ENCODE measurements around the gene DOP1B. TPM values are rescaled to one million over a fixed set of nuclear protein-coding genes. Genes with fewer than 3 reads are reported as not detected.

DOP1B gene, protein sequence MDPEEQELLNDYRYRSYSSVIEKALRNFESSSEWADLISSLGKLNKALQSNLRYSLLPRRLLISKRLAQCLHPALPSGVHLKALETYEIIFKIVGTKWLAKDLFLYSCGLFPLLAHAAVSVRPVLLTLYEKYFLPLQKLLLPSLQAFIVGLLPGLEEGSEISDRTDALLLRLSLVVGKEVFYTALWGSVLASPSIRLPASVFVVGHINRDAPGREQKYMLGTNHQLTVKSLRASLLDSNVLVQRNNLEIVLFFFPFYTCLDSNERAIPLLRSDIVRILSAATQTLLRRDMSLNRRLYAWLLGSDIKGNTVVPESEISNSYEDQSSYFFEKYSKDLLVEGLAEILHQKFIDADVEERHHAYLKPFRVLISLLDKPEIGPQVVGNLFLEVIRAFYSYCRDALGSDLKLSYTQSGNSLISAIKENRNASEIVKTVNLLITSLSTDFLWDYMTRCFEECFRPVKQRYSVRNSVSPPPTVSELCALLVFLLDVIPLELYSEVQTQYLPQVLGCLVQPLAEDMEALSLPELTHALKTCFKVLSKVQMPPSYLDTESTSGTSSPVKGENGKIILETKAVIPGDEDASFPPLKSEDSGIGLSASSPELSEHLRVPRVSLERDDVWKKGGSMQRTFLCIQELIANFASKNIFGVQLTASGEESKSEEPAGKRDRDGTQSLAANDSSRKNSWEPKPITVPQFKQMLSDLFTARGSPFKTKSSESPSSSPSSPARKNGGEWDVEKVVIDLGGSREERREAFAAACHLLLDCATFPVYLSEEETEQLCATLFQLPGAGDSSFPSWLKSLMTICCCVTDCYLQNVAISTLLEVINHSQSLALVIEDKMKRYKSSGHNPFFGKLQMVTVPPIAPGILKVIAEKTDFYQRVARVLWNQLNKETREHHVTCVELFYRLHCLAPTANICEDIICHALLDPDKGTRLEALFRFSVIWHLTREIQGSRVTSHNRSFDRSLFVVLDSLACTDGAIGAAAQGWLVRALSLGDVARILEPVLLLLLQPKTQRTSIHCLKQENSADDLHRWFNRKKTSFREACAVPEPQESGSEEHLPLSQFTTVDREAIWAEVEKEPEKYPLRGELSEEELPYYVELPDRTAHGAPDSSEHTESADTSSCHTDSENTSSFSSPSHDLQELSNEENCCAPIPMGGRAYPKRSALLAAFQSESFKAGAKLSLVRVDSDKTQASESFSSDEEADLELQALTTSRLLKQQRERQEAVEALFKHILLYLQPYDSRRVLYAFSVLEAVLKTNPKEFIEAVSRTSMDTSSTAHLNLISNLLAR (N-terminal part only)
- 7.4 and 10.7 TPM in 2 replicates for total RNA-seq

DNA sequence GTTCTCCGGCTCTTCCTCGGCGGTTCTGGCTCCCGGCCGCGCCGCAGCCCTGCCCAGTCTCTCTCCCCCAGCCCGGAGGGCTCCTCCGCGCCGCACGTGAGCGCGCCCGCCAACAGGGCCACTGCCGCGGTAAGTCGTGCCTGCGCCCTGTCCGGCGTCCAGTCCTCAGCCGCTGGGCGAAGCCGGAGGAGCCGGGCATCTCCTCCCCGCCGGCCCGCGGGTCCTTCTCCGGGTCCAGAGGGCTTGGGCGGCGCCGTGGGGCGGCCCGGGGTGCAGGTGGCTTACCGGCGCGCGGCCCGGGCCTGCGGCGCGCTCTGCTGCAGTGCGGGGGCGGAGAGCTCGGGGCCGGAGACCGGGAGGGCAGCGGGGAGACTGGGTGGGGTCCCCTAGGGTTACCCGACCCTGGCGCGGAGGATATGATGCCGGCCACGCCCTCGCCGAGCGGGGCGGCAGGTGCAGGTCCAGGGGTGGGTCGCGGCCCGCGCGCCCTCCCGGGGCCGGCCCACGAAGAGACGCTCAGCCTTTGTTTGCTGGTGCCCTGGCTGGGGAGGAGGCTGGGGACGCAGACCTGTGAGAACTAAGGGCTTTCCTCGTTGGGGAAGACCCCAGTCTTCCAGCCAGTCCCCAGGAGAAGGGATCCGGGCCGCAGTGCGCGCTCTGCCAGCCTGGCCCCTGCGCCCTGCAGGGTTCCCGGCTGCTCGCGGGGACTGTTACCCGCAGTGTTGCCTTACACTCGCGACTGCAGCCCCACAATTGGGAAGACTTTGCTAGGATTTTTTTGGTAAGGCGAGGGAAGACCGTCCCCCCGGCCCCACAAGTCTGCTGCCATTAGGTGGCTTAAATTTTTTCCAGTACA, at the start of gene DOP1B:
DOP1B (plus strand) TSS at position 10 of the 856 bp plus-strand sequence. CDS start 7,910 bp downstream, outside the sequence.

DNA sequence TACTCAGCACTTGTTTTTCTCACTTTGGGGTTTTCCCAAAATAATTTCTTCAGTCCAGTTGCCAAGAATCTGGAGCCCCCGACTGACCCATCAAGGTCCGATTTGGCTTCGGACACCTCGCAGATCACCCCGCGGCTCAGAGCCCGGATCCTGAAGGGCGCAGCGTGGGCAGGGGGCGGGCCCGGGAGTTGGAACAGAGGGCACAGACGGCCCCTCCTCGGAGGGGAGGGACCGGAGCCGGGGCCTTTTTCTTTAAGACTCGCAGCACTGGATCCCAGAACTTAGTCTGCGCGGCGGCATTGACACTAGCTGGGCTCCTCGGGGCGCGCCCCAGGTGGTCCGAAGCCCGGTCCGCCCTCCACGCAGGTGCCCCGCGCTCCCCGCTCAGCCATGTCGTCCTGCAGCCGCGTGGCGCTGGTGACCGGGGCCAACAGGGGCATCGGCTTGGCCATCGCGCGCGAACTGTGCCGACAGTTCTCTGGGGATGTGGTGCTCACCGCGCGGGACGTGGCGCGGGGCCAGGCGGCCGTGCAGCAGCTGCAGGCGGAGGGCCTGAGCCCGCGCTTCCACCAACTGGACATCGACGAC, 21.7 kb upstream of the DOP1B start, which contains the start of gene CBR3:
CBR3 (plus strand) TSS at position 277 of the 588 bp plus-strand sequence; CDS start at position 391, 114 bp downstream.

Other genes starting within 250 kb of the DOP1B start
- gene SETD4, start 96.3 kb upstream of the DOP1B start, total RNA-seq, result 13.6 and 16.6 TPM in 2 replicates
- gene CBR1, start 86.8 kb upstream of the DOP1B start, total RNA-seq, result 107 and 132 TPM in 2 replicates
- gene CBR3, start 21.7 kb upstream of the DOP1B start, total RNA-seq, result 19.5 and 35.6 TPM in 2 replicates
- 21.7 and 27.0 TPM in 2 replicates for gene MORC3, start 163.4 kb downstream of the DOP1B start, total RNA-seq
- gene CHAF1B, start 228.6 kb downstream of the DOP1B start, total RNA-seq, result 2.9 and 7.4 TPM in 2 replicates